HUDEP-2 (cell line): ENCODE data around the gene SLC25A5.
"Not testable (repeated sequence)": the region's sequence is repeated elsewhere in the genome, so short reads cannot be mapped to it uniquely, and the experiment has no call there.

Experiments
- DNase-seq, 76 experiments: peaks; one replicate each; lab custom pipeline; 2025; ENCODE audit not compliant: unreplicated experiment in 76 of 76; lab: John Stamatoyannopoulos, UW

Gene SLC25A5

GRCh38 chrX:119475389-119476101 is 7.3 kb downstream of the SLC25A5 start:
- DNase-seq: no peak

GRCh38 chrX:119477812-119478232 is 9.6 kb downstream of the SLC25A5 start:
- no peak for DNase-seq

GRCh38 chrX:119478504-119478903 is 10.3 kb downstream of the SLC25A5 start:
- DNase-seq: no peak

GRCh38 chrX:119479845-119480244 is 11.6 kb downstream of the SLC25A5 start:
- no peak for DNase-seq

GRCh38 chrX:119481323-119481801 is 13.1 kb downstream of the SLC25A5 start:
- DNase-seq: peak in 71 of 76 experiments; percentile 0 to 71 (median 39)

- DNase-seq: peak in 4 of 76 experiments; percentile 1 to 7 (median 2)
These were observed 13.8 kb downstream of the SLC25A5 start for GRCh38 chrX:119482041-119482440.

- DNase-seq: peak in 64 of 76 experiments; percentile 0 to 70 (median 38)
These were observed 14.5 kb downstream of the SLC25A5 start for GRCh38 chrX:119482481-119483480.

- no peak for DNase-seq
These were observed 18.5 kb downstream of the SLC25A5 start for GRCh38 chrX:119486745-119487144.

GRCh38 chrX:119487766-119488165 is 19.5 kb downstream of the SLC25A5 start:
- not testable (repeated sequence) for DNase-seq

GRCh38 chrX:119488749-119489148 is 20.5 kb downstream of the SLC25A5 start:
- DNase-seq: peak in 22 of 76 experiments; percentile 1 to 35 (median 6)

GRCh38 chrX:119489212-119490074 is 21.2 kb downstream of the SLC25A5 start:
- no peak for DNase-seq

GRCh38 chrX:119492463-119492862 is 24.2 kb downstream of the SLC25A5 start:
- DNase-seq: no peak

- DNase-seq: not testable (repeated sequence)
These were observed 25.7 kb downstream of the SLC25A5 start for GRCh38 chrX:119493851-119494495.

- no peak for DNase-seq
These were observed 27.8 kb downstream of the SLC25A5 start for GRCh38 chrX:119495734-119496726.

- no peak for DNase-seq
These were observed 28.9 kb downstream of the SLC25A5 start for GRCh38 chrX:119497185-119497584.

GRCh38 chrX:119500061-119500800 is 32.0 kb downstream of the SLC25A5 start:
- no peak for DNase-seq

GRCh38 chrX:119501511-119502148 is 33.4 kb downstream of the SLC25A5 start:
- DNase-seq: no peak
